GM19452 (cell line): ENCODE data around the gene FOXN3.
"Not testable (repeated sequence)": the region's sequence is repeated elsewhere in the genome, so short reads cannot be mapped to it uniquely, and the experiment has no call there.

ENCODE experiments used
- ATAC-seq: cut with Tn5 transposase; IDR thresholded peaks from one replicate; pipeline ENCODE4 v1.9.1; 2021; ENCODE audit not compliant: unreplicated experiment

The FOXN3 gene

DNA sequence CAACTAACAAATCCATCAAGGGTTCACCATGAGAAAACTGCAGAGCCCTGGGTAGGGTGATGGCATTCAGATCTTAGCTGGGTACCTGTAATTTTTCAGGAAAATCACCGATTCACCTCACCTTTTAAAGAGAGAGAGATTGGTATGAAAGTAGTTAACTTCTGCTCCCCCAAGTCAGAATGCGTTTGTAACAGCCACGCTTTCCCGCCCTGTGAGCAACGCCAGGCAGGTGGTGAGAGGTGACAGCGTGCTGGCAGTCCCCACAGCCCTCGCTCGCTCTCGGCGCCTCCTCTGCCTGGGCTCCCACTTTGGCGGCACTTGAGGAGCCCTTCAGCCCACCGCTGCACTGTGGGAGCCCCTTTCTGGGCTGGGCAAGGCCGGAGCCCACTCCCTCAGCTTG, 305.8 kb downstream of the FOXN3 start:
- not testable (repeated sequence) for ATAC-seq

DNA sequence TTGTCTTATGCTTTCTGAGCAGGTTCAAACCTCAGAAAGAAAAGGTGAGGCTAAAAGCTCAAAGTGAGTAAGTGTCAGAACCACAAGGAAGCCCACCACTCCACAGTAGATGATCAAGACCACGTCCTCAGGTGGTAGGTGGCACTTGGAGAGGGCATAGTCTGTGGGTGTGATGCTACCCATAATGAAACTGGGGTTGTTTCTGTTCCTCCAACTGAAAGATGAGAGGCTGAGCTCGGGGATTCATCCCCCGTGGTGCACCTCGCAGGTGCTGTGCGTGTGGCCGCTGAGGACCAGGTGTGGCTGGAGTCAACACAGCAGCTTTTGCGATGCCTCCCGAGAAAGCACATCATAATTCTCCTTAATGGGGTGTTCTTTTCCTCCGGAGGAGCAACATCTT, 306.9 kb downstream of the FOXN3 start:
- no peak for ATAC-seq

DNA sequence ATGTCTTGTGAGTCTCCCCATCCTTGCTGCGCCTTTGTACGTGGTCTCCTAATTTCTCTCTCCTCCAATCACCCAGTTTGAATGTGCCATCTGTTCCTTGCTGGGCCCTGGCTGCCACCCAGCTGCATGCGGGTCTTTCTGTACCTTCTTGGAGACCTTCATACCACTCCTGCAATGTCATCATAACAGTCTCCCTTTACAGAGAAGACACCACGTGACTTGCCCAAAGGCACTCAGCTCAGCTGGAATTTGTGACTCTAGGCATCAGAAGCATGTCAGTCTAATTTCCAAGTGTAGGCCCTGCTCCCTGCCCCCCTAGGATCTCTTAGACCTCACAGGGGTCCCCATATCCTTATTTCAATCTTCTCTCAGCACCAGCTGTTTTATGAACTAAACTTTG, 308.4 kb downstream of the FOXN3 start:
- no peak for ATAC-seq

DNA sequence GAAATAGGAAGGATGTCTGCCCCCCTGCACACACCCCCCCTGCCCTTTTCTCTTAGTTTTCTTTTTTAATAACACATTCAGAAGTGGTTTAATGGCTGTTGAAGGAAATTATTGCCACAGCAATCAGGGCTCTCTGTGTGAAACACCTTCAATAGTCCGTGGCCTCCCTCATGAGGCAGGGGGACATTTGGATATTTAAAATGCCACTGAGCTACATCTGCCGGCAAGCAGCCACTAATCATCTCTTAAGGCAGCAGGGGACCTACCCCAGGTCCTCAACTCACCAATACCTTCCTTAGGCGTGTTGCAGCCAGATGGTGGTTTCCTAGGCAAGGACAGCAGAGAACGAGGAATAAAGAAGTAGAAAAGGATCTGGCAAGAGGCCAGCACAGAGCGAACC, 309.4 kb downstream of the FOXN3 start:
- no peak for ATAC-seq
